K562 (cell line): Measurements from ENCODE around the gene RFESD. TPM values are rescaled to one million over a fixed set of nuclear protein-coding genes. Genes with fewer than 3 reads are reported as not detected.

Source experiments
- CHD1 ChIP-seq: fragments of 200-600 bp; sonication (generic); IDR thresholded peaks from one replicate; pipeline ENCODE4 v1.6.1; 2012; ENCODE audit warnings: mild to moderate bottlenecking, moderate library complexity, low read length, inconsistent platforms
- CXXC5 ChIP-seq: fragments of 250-450 bp; sonication (Bioruptor Pico); IDR thresholded peaks from 2 replicates; pipeline ENCODE4 v1.8.0; 2022; ENCODE audit warnings: inconsistent platforms, mild to moderate bottlenecking, moderate library complexity
- DNMT1 ChIP-seq: fragments of 450-650 bp; IDR thresholded peaks from 2 replicates; pipeline ENCODE4 v1.6.1; 2016; ENCODE audit warnings: antibody characterized with exemption, mild to moderate bottlenecking
- ELF1 ChIP-seq: fragments of 200-800 bp; sonication (Bioruptor generic); IDR thresholded peaks from 2 replicates; pipeline ENCODE4 v1.6.1; 2016; ENCODE audit warnings: missing genetic modification characterization, missing compliant biosample characterization
- ERF ChIP-seq: fragments of 450-650 bp; formaldehyde crosslinking; IDR thresholded peaks from 2 replicates; pipeline ENCODE4 v1.4.0; 2020; ENCODE audit warnings: mild to moderate bottlenecking, mixed read lengths
- HNRNPK ChIP-seq: fragments of 200-400 bp; formaldehyde crosslinking; IDR thresholded peaks from one replicate; pipeline ENCODE4 v1.6.1; 2018; ENCODE audit warnings: mild to moderate bottlenecking, low read depth, low read length; ENCODE audit not compliant: poor library complexity, severe bottlenecking
- KAT7 ChIP-seq: sonication (generic); formaldehyde crosslinking; IDR thresholded peaks from 2 replicates; pipeline ENCODE4 v1.8.0; 2022; ENCODE audit warnings: missing genetic modification reagents, mild to moderate bottlenecking, borderline replicate concordance
- MAFF ChIP-seq: IDR thresholded peaks from 2 replicates; pipeline ENCODE4 v1.6.1; 2012; ENCODE audit warnings: low read length, improper control_type of control experiment
- MAFG ChIP-seq: fragments of 450-650 bp; conservative IDR thresholded peaks from 2 replicates; pipeline ENCODE4 v1.6.1; 2016; ENCODE audit warnings: missing genetic modification characterization, missing compliant biosample characterization
- NFE2 ChIP-seq: IDR thresholded peaks from 2 replicates; pipeline ENCODE4 v1.6.1; 2014; ENCODE audit warnings: antibody characterized with exemption, low read depth
- SRSF1 ChIP-seq: fragments of 200-400 bp; formaldehyde crosslinking; IDR thresholded peaks from 2 replicates; pipeline ENCODE4 v1.6.1; 2017; ENCODE audit warnings: mild to moderate bottlenecking, low read depth, low read length, moderate library complexity
- ZBTB8A ChIP-seq: fragments of 450-650 bp; IDR thresholded peaks from 2 replicates; pipeline ENCODE4 v1.6.1; 2018; ENCODE audit warnings: mild to moderate bottlenecking, moderate library complexity; ENCODE audit not compliant: partially characterized antibody
- ZNF212 ChIP-seq: fragments of 450-650 bp; formaldehyde crosslinking; IDR thresholded peaks from 2 replicates; pipeline ENCODE4 v1.4.0; 2020; ENCODE audit warnings: mild to moderate bottlenecking
- ZNF224 ChIP-seq: sonication (generic); formaldehyde crosslinking; IDR thresholded peaks from 2 replicates; pipeline ENCODE4 v1.8.0; 2022; ENCODE audit warnings: mild to moderate bottlenecking, missing genetic modification reagents
- ZNF707 ChIP-seq: fragments of 250-450 bp; sonication (Bioruptor Pico); conservative IDR thresholded peaks from 2 replicates; pipeline ENCODE4 v1.8.0; 2022; ENCODE audit warnings: inconsistent platforms, mild to moderate bottlenecking, moderate library complexity
- ZNF764 ChIP-seq: fragments of 250-450 bp; sonication (Bioruptor Pico); IDR thresholded peaks from 2 replicates; pipeline ENCODE4 v1.4.0; 2020; ENCODE audit warnings: low read depth, mild to moderate bottlenecking, moderate library complexity
- polyA plus RNA-seq, 8 experiments: library from polyadenylated mRNA; depleted of rRNA in 4 of 8; stranded (reverse) in 5 of 8; unstranded in 3 of 8; fragments of >200 nt; fragmentation: Nextera tagmentation in 2 of 8; fragmentation: Illumina TruSeq in 1 of 8; extraction: Ambion mirVana in 2 of 8; extraction: Trizol in 1 of 8; gene quantifications; 2 replicates each; pipeline versions ENCODE4 v1.2.1 to v1.2.3, GENCODE V29; 2011 to 2014; ENCODE audit warnings: inconsistent platforms in 1 of 8, missing spikeins in 1 of 8
- total RNA-seq, 7 experiments: library from RNA; depleted of rRNA in 6 of 7; stranded (reverse); fragments of >200 nt in 6 of 7; fragmentation: Illumina TruSeq in 2 of 7; extraction: Trizol in 2 of 7; gene quantifications; 2 replicates each; pipeline versions ENCODE4 v1.2.1 to v1.2.3, GENCODE V29; 2011 to 2021; ENCODE audit warnings: low replicate concordance in 1 of 7
- TF ChIP-seq, protein P1 (sequence below): fragments of 250-450 bp; sonication (Bioruptor Pico); IDR thresholded peaks from 2 replicates; pipeline ENCODE4 v1.8.0; 2022; ENCODE audit warnings: inconsistent platforms
- TF ChIP-seq, protein P2 (sequence below), 2 experiments: fragments of 450-650 bp; conservative IDR thresholded peaks; 2 replicates each; pipeline ENCODE4 v1.6.1; 2017; ENCODE audit warnings: mild to moderate bottlenecking in 2 of 2, moderate library complexity in 2 of 2
- TF ChIP-seq, protein P3 (sequence below): fragments of 450-650 bp; formaldehyde crosslinking; IDR thresholded peaks from 2 replicates; pipeline ENCODE4 v1.4.0; 2020; ENCODE audit warnings: mild to moderate bottlenecking, moderate library complexity

RFESD gene
- total and polyA plus RNA-seq, 9 of the 15 experiments (the other 6 are each of a cell fraction or from before 2014, with no cell fraction given): 62.3 to 600 (median 140) TPM

DNA sequence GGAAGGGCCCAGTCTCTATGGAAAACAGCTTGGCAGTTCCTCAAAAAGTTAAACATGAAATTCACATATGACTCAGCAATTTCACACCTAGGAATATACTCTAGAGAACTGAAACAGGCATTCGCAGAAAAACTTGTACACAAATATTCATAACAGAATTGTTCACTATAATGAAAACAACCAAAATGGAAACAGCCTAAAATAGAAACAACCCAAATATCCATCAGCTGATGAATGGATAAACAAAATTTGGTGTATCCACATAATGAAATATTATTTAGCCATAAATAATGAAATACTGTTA, 31.5 kb upstream of the RFESD start (continued):
- TF ChIP-seq, protein P1, sequence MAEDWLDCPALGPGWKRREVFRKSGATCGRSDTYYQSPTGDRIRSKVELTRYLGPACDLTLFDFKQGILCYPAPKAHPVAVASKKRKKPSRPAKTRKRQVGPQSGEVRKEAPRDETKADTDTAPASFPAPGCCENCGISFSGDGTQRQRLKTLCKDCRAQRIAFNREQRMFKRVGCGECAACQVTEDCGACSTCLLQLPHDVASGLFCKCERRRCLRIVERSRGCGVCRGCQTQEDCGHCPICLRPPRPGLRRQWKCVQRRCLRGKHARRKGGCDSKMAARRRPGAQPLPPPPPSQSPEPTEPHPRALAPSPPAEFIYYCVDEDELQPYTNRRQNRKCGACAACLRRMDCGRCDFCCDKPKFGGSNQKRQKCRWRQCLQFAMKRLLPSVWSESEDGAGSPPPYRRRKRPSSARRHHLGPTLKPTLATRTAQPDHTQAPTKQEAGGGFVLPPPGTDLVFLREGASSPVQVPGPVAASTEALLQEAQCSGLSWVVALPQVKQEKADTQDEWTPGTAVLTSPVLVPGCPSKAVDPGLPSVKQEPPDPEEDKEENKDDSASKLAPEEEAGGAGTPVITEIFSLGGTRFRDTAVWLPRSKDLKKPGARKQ: no peak
- no peak for TF ChIP-seq HNRNPK
- no peak for TF ChIP-seq CHD1
- peak; percentile 97 for TF ChIP-seq MAFG
- TF ChIP-seq, protein P2, sequence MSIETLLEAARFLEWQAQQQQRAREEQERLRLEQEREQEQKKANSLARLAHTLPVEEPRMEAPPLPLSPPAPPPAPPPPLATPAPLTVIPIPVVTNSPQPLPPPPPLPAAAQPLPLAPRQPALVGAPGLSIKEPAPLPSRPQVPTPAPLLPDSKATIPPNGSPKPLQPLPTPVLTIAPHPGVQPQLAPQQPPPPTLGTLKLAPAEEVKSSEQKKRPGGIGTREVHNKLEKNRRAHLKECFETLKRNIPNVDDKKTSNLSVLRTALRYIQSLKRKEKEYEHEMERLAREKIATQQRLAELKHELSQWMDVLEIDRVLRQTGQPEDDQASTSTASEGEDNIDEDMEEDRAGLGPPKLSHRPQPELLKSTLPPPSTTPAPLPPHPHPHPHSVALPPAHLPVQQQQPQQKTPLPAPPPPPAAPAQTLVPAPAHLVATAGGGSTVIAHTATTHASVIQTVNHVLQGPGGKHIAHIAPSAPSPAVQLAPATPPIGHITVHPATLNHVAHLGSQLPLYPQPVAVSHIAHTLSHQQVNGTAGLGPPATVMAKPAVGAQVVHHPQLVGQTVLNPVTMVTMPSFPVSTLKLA (conservative IDR thresholded peaks at IDR 0.05): 0 out of 4 replicates have a peak, but pooled peaks of 1 of the 2 experiments have one; percentile 22
- TF ChIP-seq KAT7 (CRISPR knock-in tag): no peak
- TF ChIP-seq ZBTB8A: no peak
- no peak for TF ChIP-seq ELF1 (tag)
- no peak for TF ChIP-seq DNMT1
- TF ChIP-seq ERF (CRISPR knock-in tag): no peak
- peak; percentile 97 for TF ChIP-seq MAFF
- peak; percentile 95 for TF ChIP-seq NFE2
- no peak for TF ChIP-seq ZNF764 (CRISPR knock-in tag)
- no peak for TF ChIP-seq SRSF1
- TF ChIP-seq CXXC5 (CRISPR knock-in tag): no peak
- TF ChIP-seq ZNF212 (CRISPR knock-in tag): no peak
- TF ChIP-seq, protein P3, sequence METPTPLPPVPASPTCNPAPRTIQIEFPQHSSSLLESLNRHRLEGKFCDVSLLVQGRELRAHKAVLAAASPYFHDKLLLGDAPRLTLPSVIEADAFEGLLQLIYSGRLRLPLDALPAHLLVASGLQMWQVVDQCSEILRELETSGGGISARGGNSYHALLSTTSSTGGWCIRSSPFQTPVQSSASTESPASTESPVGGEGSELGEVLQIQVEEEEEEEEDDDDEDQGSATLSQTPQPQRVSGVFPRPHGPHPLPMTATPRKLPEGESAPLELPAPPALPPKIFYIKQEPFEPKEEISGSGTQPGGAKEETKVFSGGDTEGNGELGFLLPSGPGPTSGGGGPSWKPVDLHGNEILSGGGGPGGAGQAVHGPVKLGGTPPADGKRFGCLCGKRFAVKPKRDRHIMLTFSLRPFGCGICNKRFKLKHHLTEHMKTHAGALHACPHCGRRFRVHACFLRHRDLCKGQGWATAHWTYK (CRISPR knock-in tag): no peak
- no peak for TF ChIP-seq ZNF707
- no peak for TF ChIP-seq ZNF224
